Esophagus squamous epithelium (tissue), 5 donors: Measurements from ENCODE around the gene TCF12. TPM values are rescaled to one million over a fixed set of nuclear protein-coding genes. Genes with fewer than 3 reads are reported as not detected.

Experiments
- DNase-seq: peaks from one replicate; lab custom pipeline; 2025; lab: John Stamatoyannopoulos, UW
- H3K27ac ChIP-seq, 4 donors: fragments of 200-600 bp; sonication (generic); one replicate each; pipeline ENCODE4 v1.5.1; 2016 to 2019; ENCODE audit warnings: mild to moderate bottlenecking in 1 of 4
- H3K27me3 ChIP-seq, 4 donors: fragments of 200-600 bp; sonication (generic); 1 replicate in 3 of 4; 2 replicates in 1 of 4; pipeline versions ENCODE4 v1.5.1 to v1.6.0; 2017 to 2021; ENCODE audit warnings: antibody characterized with exemption in 1 of 4
- H3K36me3 ChIP-seq, 3 donors: fragments of 200-600 bp; sonication (generic); one replicate each; pipeline ENCODE4 v1.5.1; 2016 to 2019
- H3K4me1 ChIP-seq, 3 donors: fragments of 200-600 bp; sonication (generic); one replicate each; pipeline ENCODE4 v1.5.1; 2017 to 2019
- H3K4me3 ChIP-seq, 4 donors: fragments of 200-600 bp; sonication (generic); 1 replicate in 3 of 4; 2 replicates in 1 of 4; pipeline ENCODE4 v1.5.1; 2016 to 2019; ENCODE audit warnings: mild to moderate bottlenecking in 2 of 4, moderate library complexity in 1 of 4
- H3K9me3 ChIP-seq, 3 donors: fragments of 200-600 bp; sonication (generic); one replicate each; pipeline ENCODE4 v1.5.1; 2016 to 2019
- CTCF ChIP-seq, 6 experiments: fragments of 450-650 bp in 4 of 6; fragments of 200-600 bp in 2 of 6; sonication (generic) in 2 of 6; IDR thresholded peaks; one replicate each; pipeline ENCODE4 v1.5.1; 2016 to 2019; ENCODE audit warnings: antibody characterized with exemption in 6 of 6, mild to moderate bottlenecking in 4 of 6, moderate library complexity in 4 of 6
- POLR2A ChIP-seq, 4 donors: fragments of 450-650 bp; IDR thresholded peaks; one replicate each; pipeline ENCODE4 v1.6.1; 2017; ENCODE audit warnings: antibody characterized with exemption in 4 of 4, mild to moderate bottlenecking in 4 of 4, moderate library complexity in 3 of 4
- WGBS, 2 donors: methylation state at CpG; one replicate each; pipeline ENCODE4 v1.1.5; 2018; 5-methylcytosine and 5-hydroxymethylcytosine counted together
- intact Hi-C: fragments of 100-400 bp; cut with DNase I; formaldehyde crosslinking; loops from one replicate; pipeline ENCODE4 v1.15.0; 2022
- total RNA-seq, 4 donors: library from RNA; depleted of rRNA; stranded (reverse); fragments of >200 nt; gene quantifications; one replicate each; pipeline ENCODE4 v1.1.0, GENCODE V29; 2016
- donor health status: DM: yes; HTN: yes; CAD: no.

Gene TCF12
- total RNA-seq, 4 donors from 2014 or later, result 28.5 to 90.4 (median 51.3) TPM

DNA sequence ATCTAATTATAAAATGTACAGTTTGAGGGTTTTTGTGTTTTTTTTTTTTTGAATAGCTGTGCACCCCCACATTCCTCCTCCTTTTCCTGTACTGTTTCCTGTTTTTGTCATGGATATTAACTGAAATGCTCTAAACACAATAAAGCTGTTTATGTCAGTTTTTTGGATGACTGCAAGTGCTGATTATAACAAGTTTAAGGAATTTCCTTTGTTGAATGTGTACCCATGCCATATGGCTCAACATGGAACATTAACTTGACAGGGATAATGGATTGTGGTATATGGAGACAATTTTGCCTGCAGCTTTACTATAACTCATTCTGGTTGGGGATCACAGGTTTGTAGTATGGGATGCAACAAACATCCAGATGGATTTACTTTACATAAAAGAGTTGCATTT, 216.4 kb downstream of the TCF12 start:
- no peaks in the 10 kb centered on the region for H3K36me3 ChIP-seq
- intact Hi-C loops, result loop anchor here (5.0 kb wide), 1 partner anchor 643 kb away; no protein-coding TSS in a partner anchor
- no peak for DNase-seq
- no peak overlapping the region for H3K27ac ChIP-seq
- H3K4me1 ChIP-seq, result peaks cover 0 to 44% (median 7%) of the 10 kb centered on the region in 3 donors
- no peaks in the 10 kb centered on the region for H3K27me3 ChIP-seq
- TF ChIP-seq POLR2A (IDR thresholded peaks at IDR 0.05), result no peak
- no peak for TF ChIP-seq CTCF (IDR thresholded peaks at IDR 0.05)
- H3K4me3 ChIP-seq, result no peak overlapping the region
- no peaks in the 10 kb centered on the region for H3K9me3 ChIP-seq

GRCh38 chr15:57135800-57136199, 217.4 kb downstream of the TCF12 start:
- H3K9me3 ChIP-seq, result no peaks in the 10 kb centered on the region
- peaks cover 0 to 44% (median 7%) of the 10 kb centered on the region in 3 donors for H3K4me1 ChIP-seq
- no peak overlapping the region for H3K27ac ChIP-seq

DNA sequence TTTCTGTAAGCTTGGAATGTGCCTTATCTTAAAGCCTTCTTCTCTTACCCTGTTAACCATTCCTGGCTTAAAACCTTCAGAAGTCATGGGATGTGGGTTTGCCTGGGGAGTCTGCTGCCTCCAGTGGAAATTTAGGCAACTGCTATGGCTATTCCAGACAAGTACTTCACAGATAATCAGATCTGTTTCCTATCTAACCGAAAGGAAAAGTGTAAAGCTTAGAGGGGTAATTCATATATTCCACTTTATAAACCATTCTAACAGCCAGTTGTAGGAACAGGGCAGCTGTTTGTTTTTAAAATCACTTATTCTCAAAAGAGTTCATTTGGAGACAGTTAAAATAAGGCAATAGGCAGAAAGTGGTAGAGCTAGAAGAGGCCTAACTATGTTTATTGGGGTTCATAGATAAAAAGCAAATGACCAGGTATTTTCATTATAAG, 219.9 kb downstream of the TCF12 start:
- no peaks in the 10 kb centered on the region for H3K9me3 ChIP-seq
- no peak overlapping the region for H3K27ac ChIP-seq
- DNase-seq, result no peak
- no peak overlapping the region for H3K4me3 ChIP-seq
- intact Hi-C loops, result loop anchor here (5.0 kb wide), 1 partner anchor 646 kb away; no protein-coding TSS in a partner anchor
- peaks cover 0 to 40% (median 7%) of the 10 kb centered on the region in 3 donors for H3K4me1 ChIP-seq
- no peaks in the 10 kb centered on the region for H3K27me3 ChIP-seq
- no peaks in the 10 kb centered on the region for H3K36me3 ChIP-seq
- WGBS, 2 donors, result 10 to 36% methylated on average over 1 of the region's 1 CpG
- TF ChIP-seq POLR2A (IDR thresholded peaks at IDR 0.05) (no peak), CTCF (IDR thresholded peaks at IDR 0.05) (peak in 5 of 6 experiments; percentile 50 to 78 (median 69))

More at GRCh38 chr15:57135800-57136199, 217.4 kb downstream of the TCF12 start:
- Histone ChIP-seq H3K4me3 (no peak overlapping the region), H3K36me3 (no peaks in the 10 kb centered on the region), H3K27me3 (no peaks in the 10 kb centered on the region)
- intact Hi-C loops, result loop anchor here (5.0 kb wide), 1 partner anchor 643 kb away; no protein-coding TSS in a partner anchor
- DNase-seq, result no peak
- TF ChIP-seq CTCF (IDR thresholded peaks at IDR 0.05), result no peak
- TF ChIP-seq POLR2A (IDR thresholded peaks at IDR 0.05), result no peak

GRCh38 chr15:57143511-57144078, 225.2 kb downstream of the TCF12 start:
- no peaks in the 10 kb centered on the region for H3K27me3 ChIP-seq
- intact Hi-C loops, result no loop called here
- TF ChIP-seq CTCF (IDR thresholded peaks at IDR 0.05) (no peak), POLR2A (IDR thresholded peaks at IDR 0.05) (no peak)
- no peak overlapping the region for H3K27ac ChIP-seq
- no peak overlapping the region for H3K4me3 ChIP-seq
- 58 to 73% methylated on average over 1 of the region's 1 CpG for WGBS, 2 donors
- no peak for DNase-seq
- H3K9me3 ChIP-seq, result no peaks in the 10 kb centered on the region
- H3K36me3 ChIP-seq, result no peaks in the 10 kb centered on the region
- H3K4me1 ChIP-seq, result peaks cover 9 to 35% (median 12%) of the 10 kb centered on the region in 3 donors

- intact Hi-C loops, result no loop called here
- TF ChIP-seq POLR2A (IDR thresholded peaks at IDR 0.05), result no peak
- no peak for TF ChIP-seq CTCF (IDR thresholded peaks at IDR 0.05)
- H3K4me3 ChIP-seq, result no peak overlapping the region
- 55 to 81% methylated on average over 5 of the region's 5 CpGs for WGBS, 2 donors
- no peaks in the 10 kb centered on the region for H3K36me3 ChIP-seq
- H3K27me3 ChIP-seq, result no peaks in the 10 kb centered on the region
- no peaks in the 10 kb centered on the region for H3K9me3 ChIP-seq
- no peak for DNase-seq
- H3K27ac ChIP-seq, result no peak overlapping the region
- H3K4me1 ChIP-seq, result peaks cover 9 to 43% (median 18%) of the 10 kb centered on the region in 3 donors
Measured at GRCh38 chr15:57144448-57144847, 226.0 kb downstream of the TCF12 start.
